Spleen (tissue), 7 donors: ENCODE measurements around the gene MORN3.

Experiments
- POLR2A ChIP-seq, 3 donors: fragments of 450-650 bp; IDR thresholded peaks; one replicate each; pipeline ENCODE4 v1.5.1; 2017; ENCODE audit warnings: antibody characterized with exemption in 3 of 3, mild to moderate bottlenecking in 1 of 3
- POLR2AphosphoS5 ChIP-seq, 3 donors: sonication (generic); formaldehyde crosslinking; IDR thresholded peaks; one replicate each; pipeline ENCODE4 v1.5.1; 2017; ENCODE audit warnings: antibody characterized with exemption in 3 of 3
- TF ChIP-seq, protein P1 (sequence below), 11 experiments: fragments of 200-600 bp in 7 of 11; fragments of 450-650 bp in 4 of 11; sonication (generic) in 4 of 11; IDR thresholded peaks in 8 of 11; conservative IDR thresholded peaks in 3 of 11; 1 replicate in 7 of 11; 2 replicates in 4 of 11; pipeline versions ENCODE4 v1.4.0 to v1.8.0; 2016 to 2021; ENCODE audit warnings: antibody characterized with exemption in 11 of 11, inconsistent platforms in 4 of 11, mild to moderate bottlenecking in 1 of 11
- donor health status: DM: no; HTN: no; CAD: no; lungs with moderate emphysema.
- donor health status: DM: no; HTN: no; CAD: no.
- donor health status: DM: no; HTN: no; CAD: no.

GRCh38 chr12:121626853-121627640, 42.4 kb downstream of the MORN3 start:
- TF ChIP-seq, protein P1, sequence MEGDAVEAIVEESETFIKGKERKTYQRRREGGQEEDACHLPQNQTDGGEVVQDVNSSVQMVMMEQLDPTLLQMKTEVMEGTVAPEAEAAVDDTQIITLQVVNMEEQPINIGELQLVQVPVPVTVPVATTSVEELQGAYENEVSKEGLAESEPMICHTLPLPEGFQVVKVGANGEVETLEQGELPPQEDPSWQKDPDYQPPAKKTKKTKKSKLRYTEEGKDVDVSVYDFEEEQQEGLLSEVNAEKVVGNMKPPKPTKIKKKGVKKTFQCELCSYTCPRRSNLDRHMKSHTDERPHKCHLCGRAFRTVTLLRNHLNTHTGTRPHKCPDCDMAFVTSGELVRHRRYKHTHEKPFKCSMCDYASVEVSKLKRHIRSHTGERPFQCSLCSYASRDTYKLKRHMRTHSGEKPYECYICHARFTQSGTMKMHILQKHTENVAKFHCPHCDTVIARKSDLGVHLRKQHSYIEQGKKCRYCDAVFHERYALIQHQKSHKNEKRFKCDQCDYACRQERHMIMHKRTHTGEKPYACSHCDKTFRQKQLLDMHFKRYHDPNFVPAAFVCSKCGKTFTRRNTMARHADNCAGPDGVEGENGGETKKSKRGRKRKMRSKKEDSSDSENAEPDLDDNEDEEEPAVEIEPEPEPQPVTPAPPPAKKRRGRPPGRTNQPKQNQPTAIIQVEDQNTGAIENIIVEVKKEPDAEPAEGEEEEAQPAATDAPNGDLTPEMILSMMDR (IDR thresholded peaks at IDR 0.05 in 8 of 11, conservative IDR thresholded peaks at IDR 0.05 in 3 of 11), result peak in 1 of 11 experiments; percentile 20
- TF ChIP-seq POLR2AphosphoS5 (IDR thresholded peaks at IDR 0.05), result peak; percentile 31 to 54 (median 53)
- TF ChIP-seq POLR2A (IDR thresholded peaks at IDR 0.05), result no peak
